HepG2 (cell line): ENCODE data around the gene GLOD5. TPM values are rescaled to one million over a fixed set of nuclear protein-coding genes. Genes with fewer than 3 reads are reported as not detected.

Experiments used
- CBX2 ChIP-seq, 2 experiments: fragments of 200-600 bp in 1 of 2; sonication (generic); formaldehyde crosslinking in 1 of 2; IDR thresholded peaks; 2 replicates each; pipeline versions ENCODE4 v1.7.0 to v1.8.1; 2018 to 2022; ENCODE audit warnings: low read depth in 2 of 2, low read length in 1 of 2, mild to moderate bottlenecking in 1 of 2, missing genetic modification reagents in 1 of 2
- CEBPB ChIP-seq: IDR thresholded peaks from 2 replicates; pipeline ENCODE4 v1.6.1; 2011; ENCODE audit warnings: low read depth, low read length, improper control_type of control experiment, borderline replicate concordance
- DMTF1 ChIP-seq: sonication (generic); formaldehyde crosslinking; IDR thresholded peaks from 2 replicates; pipeline ENCODE4 v1.4.0; 2020; ENCODE audit warnings: mild to moderate bottlenecking, missing genetic modification reagents
- HNF1A ChIP-seq, 2 experiments: sonication (generic) in 1 of 2; formaldehyde crosslinking in 1 of 2; IDR thresholded peaks; 2 replicates each; pipeline versions ENCODE4 v1.4.0 to v1.6.1; 2016 to 2020; ENCODE audit warnings: borderline replicate concordance in 1 of 2, low read depth in 1 of 2, mild to moderate bottlenecking in 1 of 2, missing genetic modification reagents in 1 of 2
- HNRNPK ChIP-seq: fragments of 200-400 bp; formaldehyde crosslinking; IDR thresholded peaks from 2 replicates; pipeline ENCODE4 v1.6.1; 2018; ENCODE audit warnings: low read length, low read depth, moderate library complexity, mild to moderate bottlenecking; ENCODE audit not compliant: poor library complexity, severe bottlenecking
- IRF1 ChIP-seq: sonication (generic); formaldehyde crosslinking; IDR thresholded peaks from 2 replicates; pipeline ENCODE4 v1.4.0; 2020; ENCODE audit warnings: low read depth, mild to moderate bottlenecking, missing genetic modification reagents
- KLF12 ChIP-seq: sonication (generic); formaldehyde crosslinking; IDR thresholded peaks from 2 replicates; pipeline ENCODE4 v1.4.0; 2020; ENCODE audit warnings: missing genetic modification reagents, borderline replicate concordance
- NR2F6 ChIP-seq, 2 experiments: IDR thresholded peaks; 2 replicates each; pipeline ENCODE4 v1.6.1; 2016; ENCODE audit warnings: antibody characterized with exemption in 1 of 2, mild to moderate bottlenecking in 1 of 2
- STAT6 ChIP-seq: sonication (generic); formaldehyde crosslinking; IDR thresholded peaks from 2 replicates; pipeline ENCODE4 v1.4.0; 2020; ENCODE audit warnings: missing genetic modification reagents, mild to moderate bottlenecking, borderline replicate concordance
- USF2 ChIP-seq, 2 experiments: sonication (generic) in 1 of 2; formaldehyde crosslinking in 1 of 2; IDR thresholded peaks; 2 replicates each; pipeline versions ENCODE4 v1.5.1 to v1.6.1; 2011 to 2020; ENCODE audit warnings: borderline replicate concordance in 1 of 2, low read depth in 1 of 2, low read length in 1 of 2, mild to moderate bottlenecking in 1 of 2, missing genetic modification reagents in 1 of 2, moderate library complexity in 1 of 2
- ZNF775 ChIP-seq: sonication (generic); formaldehyde crosslinking; IDR thresholded peaks from 2 replicates; pipeline ENCODE4 v1.4.0; 2020; ENCODE audit warnings: missing genetic modification reagents, mild to moderate bottlenecking, moderate library complexity, borderline replicate concordance
- ZSCAN5A ChIP-seq: sonication (generic); formaldehyde crosslinking; IDR thresholded peaks from 2 replicates; pipeline ENCODE4 v1.8.0; 2022; ENCODE audit warnings: mild to moderate bottlenecking, missing genetic modification reagents, borderline replicate concordance
- polyA plus RNA-seq, 8 experiments: library from polyadenylated mRNA; depleted of rRNA in 3 of 8; stranded (reverse) in 7 of 8; unstranded in 1 of 8; fragments of >200 nt; fragmentation: Illumina TruSeq in 4 of 8; extraction: Trizol in 4 of 8; gene quantifications; 2 replicates each; pipeline versions ENCODE4 v1.2.1 to v1.2.3, GENCODE V29; 2011 to 2016; ENCODE audit warnings: low read depth in 4 of 8, missing spikeins in 1 of 8, mixed read lengths in 1 of 8; ENCODE audit not compliant: insufficient read depth in 1 of 8
- total RNA-seq, 5 experiments: library from RNA; depleted of rRNA; stranded (reverse); fragments of >200 nt; fragmentation: Illumina TruSeq; extraction: Trizol; gene quantifications; 2 replicates each; pipeline ENCODE4 v1.2.3, GENCODE V29; 2016; ENCODE audit warnings: low read depth in 1 of 5

GLOD5 gene
- total and polyA plus RNA-seq, 2 of the 13 experiments (the other 11 are each of a cell fraction or from before 2014, with no cell fraction given): 0.93 to 1.3 TPM

GRCh38 chrX:48754238-48754637, 7.3 kb upstream of the GLOD5 start (continued):
- no peak for TF ChIP-seq STAT6 (CRISPR knock-in tag)
- TF ChIP-seq KLF12 (CRISPR knock-in tag): no peak
- TF ChIP-seq NR2F6 (IDR thresholded peaks at IDR 0.05): no peak
- TF ChIP-seq NR2F6 (CRISPR knock-in tag; IDR thresholded peaks at IDR 0.05): 0 out of 2 replicates have a peak, but pooled peaks have one; percentile 7
- peak; percentile 37; the same call in 1 of the 2 replicates for TF ChIP-seq CEBPB
- TF ChIP-seq ZSCAN5A (CRISPR knock-in tag): no peak
- TF ChIP-seq USF2 (IDR thresholded peaks at IDR 0.05; ENCODE audit: low read depth, low read length): no peak
- TF ChIP-seq USF2 (CRISPR knock-in tag; IDR thresholded peaks at IDR 0.05; ENCODE audit: borderline replicate concordance): no peak
- no peak for TF ChIP-seq HNF1A (IDR thresholded peaks at IDR 0.05; ENCODE audit: low read depth)
- no peak for TF ChIP-seq HNF1A (CRISPR knock-in tag; IDR thresholded peaks at IDR 0.05; ENCODE audit: borderline replicate concordance)
- TF ChIP-seq DMTF1 (CRISPR knock-in tag): no peak
- no peak for TF ChIP-seq HNRNPK
- no peak for TF ChIP-seq ZNF775 (CRISPR knock-in tag)
- no peak for TF ChIP-seq IRF1 (CRISPR knock-in tag)
- TF ChIP-seq CBX2 (IDR thresholded peaks at IDR 0.05; ENCODE audit: low read depth, low read length): no peak
- no peak for TF ChIP-seq CBX2 (CRISPR knock-in tag; IDR thresholded peaks at IDR 0.05; ENCODE audit: low read depth)
